ENCODE measurements around the gene CXCL8.
"Not testable (repeated sequence)": the region's sequence is repeated elsewhere in the genome, so short reads cannot be mapped to it uniquely, and the experiment has no call there.

Gene CXCL8

GRCh38 chr4:73740353-73740778 lies at the start of gene CXCL8:
CXCL8 (plus strand) TSS chr4:73740569; CDS start chr4:73740659, 90 bp downstream.
- no peak for DNase-seq

GRCh38 chr4:73691201-73691600 lies 49.2 kb upstream of the CXCL8 start:
- not testable (repeated sequence) for DNase-seq

- no peak for DNase-seq
Measured at GRCh38 chr4:73691759-73692158, 48.6 kb upstream of the CXCL8 start.

GRCh38 chr4:73692254-73692653 lies 48.1 kb upstream of the CXCL8 start:
- no peak for DNase-seq

GRCh38 chr4:73692701-73693100 lies 47.7 kb upstream of the CXCL8 start:
- DNase-seq = no peak

GRCh38 chr4:73693811-73694210 lies 46.6 kb upstream of the CXCL8 start:
- no peak for DNase-seq

GRCh38 chr4:73698217-73698616 lies 42.2 kb upstream of the CXCL8 start:
- no peak for DNase-seq

- DNase-seq = no peak
Measured at GRCh38 chr4:73701116-73701515, 39.3 kb upstream of the CXCL8 start.

- DNase-seq = no peak
Measured at GRCh38 chr4:73702796-73703287, 37.5 kb upstream of the CXCL8 start.

GRCh38 chr4:73703320-73703719 lies 37.0 kb upstream of the CXCL8 start:
- DNase-seq = no peak

- no peak for DNase-seq
Measured at GRCh38 chr4:73704314-73705055, 35.9 kb upstream of the CXCL8 start.

- DNase-seq = no peak
Measured at GRCh38 chr4:73705056-73705432, 35.3 kb upstream of the CXCL8 start.

GRCh38 chr4:73705721-73706120 lies 34.6 kb upstream of the CXCL8 start:
- no peak for DNase-seq

GRCh38 chr4:73706811-73707210 lies 33.6 kb upstream of the CXCL8 start:
- DNase-seq = no peak

GRCh38 chr4:73707269-73707875 lies 33.0 kb upstream of the CXCL8 start:
- no peak for DNase-seq

GRCh38 chr4:73707918-73708577 lies 32.3 kb upstream of the CXCL8 start:
- no peak for DNase-seq

- DNase-seq = no peak
Measured at GRCh38 chr4:73709451-73710033, 30.8 kb upstream of the CXCL8 start.

GRCh38 chr4:73710094-73710493 lies 30.3 kb upstream of the CXCL8 start:
- no peak for DNase-seq

- no peak for DNase-seq
Measured at GRCh38 chr4:73711989-73712388, 28.4 kb upstream of the CXCL8 start.

GRCh38 chr4:73713650-73714049 lies 26.7 kb upstream of the CXCL8 start:
- no peak for DNase-seq

- no peak for DNase-seq
Measured at GRCh38 chr4:73714647-73715046, 25.7 kb upstream of the CXCL8 start.

GRCh38 chr4:73715659-73716058 lies 24.7 kb upstream of the CXCL8 start:
- no peak for DNase-seq

Data from activated T-cell treated with anti-CD3 and anti-CD28 coated beads for 4 hours (primary cell).